Fibroblast of the conjunctiva (primary cell): ENCODE results near the gene KRTAP2-2.
"Not testable (repeated sequence)": the region's sequence is repeated elsewhere in the genome, so short reads cannot be mapped to it uniquely, and the experiment has no call there.

Experiments used
- DNase-seq: peaks from one replicate; pipeline ENCODE4 v3.0.0-alpha.2; 2010; ENCODE audit warnings: low read depth

Gene KRTAP2-2, protein sequence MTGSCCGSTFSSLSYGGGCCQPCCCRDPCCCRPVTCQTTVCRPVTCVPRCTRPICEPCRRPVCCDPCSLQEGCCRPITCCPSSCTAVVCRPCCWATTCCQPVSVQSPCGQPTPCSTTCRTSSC

GRCh38 chr17:41055130-41055529, at the start of gene KRTAP2-2:
Gene KRTAP2-2, minus strand, starts transcription at chr17:41055230. Its CDS starts 19 bp downstream, at chr17:41055211.
- DNase-seq = not testable (repeated sequence)

DNA sequence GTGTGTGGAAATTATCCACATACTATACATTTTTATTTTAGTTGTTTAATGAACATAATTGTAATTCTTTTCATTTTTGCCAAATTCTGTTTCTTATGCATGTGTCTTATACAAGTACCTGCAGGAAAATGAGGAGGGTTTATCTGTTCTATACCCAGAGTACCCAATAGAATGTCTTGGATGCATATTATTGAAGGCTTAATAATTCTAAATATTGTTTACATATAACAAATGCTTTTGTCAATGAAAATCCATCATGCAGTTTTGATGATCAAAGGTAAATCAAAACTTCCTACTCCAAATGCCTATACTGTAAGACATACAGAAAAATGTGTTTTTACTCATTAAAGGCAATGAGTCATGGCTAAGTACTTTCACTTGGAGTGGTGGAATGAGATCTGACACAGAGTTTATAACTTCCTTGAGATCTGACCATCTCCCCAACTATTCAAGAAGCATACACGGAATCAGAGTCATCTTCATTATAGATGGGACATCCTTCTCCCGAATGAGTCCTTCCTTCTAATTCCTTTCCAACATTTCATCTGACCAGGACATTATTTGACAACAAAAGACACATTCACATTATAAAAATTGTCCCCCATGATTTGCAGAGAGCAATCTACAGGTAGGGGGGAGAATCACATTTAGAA, 49.5 kb upstream of the KRTAP2-2 start:
- DNase-seq = not testable (repeated sequence)

- DNase-seq = no peak
Measured at GRCh38 chr17:41103896-41104295, 48.9 kb upstream of the KRTAP2-2 start.

- DNase-seq = no peak
Measured at GRCh38 chr17:41101586-41102259, 46.7 kb upstream of the KRTAP2-2 start, which contains the start of gene KRTAP4-16. Gene KRTAP4-16, minus strand, starts transcription at chr17:41102209. Its CDS starts 0 bp downstream, at chr17:41102209.

DNA sequence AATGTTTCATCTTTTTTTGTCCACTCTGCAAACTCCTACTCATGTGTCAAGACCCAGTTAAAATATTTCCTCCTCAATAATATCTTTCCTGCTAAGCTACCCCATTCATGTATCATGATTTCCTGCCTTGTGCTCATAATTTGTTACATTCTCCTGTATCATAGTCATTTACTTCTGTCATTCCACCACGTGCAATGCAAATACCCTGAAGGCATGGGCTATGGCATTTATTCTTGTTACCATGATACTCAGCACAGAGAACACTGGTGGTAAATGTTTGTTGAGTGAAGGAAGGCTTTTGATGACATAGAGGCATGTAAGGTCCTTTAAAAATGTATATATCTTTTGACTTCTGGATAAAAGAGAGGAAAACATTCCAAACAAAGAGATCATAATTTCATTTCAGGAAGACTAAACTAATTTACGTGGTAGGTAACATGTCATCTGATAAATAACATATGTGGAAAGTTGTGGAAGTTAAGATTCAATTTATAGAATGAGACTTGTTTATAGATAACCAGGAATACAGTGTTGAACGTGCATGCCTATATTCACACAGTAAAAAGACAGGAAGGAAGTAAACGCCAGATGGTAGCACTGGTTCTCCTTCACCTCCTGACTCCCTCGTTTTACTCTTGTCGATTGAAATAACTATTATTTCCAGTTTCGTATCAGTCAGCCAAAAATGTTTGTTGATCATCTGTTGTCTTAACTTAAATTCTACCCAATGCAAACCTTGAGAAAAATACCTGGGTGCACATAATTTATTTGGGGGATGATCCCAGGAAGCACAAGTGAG, 44.9 kb upstream of the KRTAP2-2 start:
- DNase-seq = peak; percentile 49

DNA sequence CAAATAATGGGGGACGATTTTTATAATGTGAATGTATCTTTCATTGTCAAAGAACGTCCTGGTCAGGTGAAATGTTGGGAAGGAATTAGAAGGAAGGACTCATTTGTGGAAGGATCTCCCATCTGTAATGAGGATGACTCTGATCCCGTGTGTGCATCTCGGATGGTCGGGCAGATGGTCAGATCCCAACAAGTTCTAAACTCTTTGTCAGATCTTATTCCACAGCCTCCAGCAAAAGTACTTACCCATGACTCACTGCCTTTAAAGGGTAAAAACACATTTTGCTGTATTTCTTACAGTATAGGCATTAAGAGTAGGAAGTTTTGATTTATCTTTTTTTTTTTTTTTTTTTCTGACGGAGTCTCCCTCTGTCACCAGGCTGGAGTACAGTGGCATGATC, 43.5 kb upstream of the KRTAP2-2 start:
- no peak for DNase-seq

- DNase-seq = no peak
Measured at GRCh38 chr17:41098042-41098441, 43.0 kb upstream of the KRTAP2-2 start, which contains the start of gene KRTAP4-8. Gene KRTAP4-8, minus strand, starts transcription at chr17:41098142. Its CDS starts 58 bp downstream, at chr17:41098084.

DNA sequence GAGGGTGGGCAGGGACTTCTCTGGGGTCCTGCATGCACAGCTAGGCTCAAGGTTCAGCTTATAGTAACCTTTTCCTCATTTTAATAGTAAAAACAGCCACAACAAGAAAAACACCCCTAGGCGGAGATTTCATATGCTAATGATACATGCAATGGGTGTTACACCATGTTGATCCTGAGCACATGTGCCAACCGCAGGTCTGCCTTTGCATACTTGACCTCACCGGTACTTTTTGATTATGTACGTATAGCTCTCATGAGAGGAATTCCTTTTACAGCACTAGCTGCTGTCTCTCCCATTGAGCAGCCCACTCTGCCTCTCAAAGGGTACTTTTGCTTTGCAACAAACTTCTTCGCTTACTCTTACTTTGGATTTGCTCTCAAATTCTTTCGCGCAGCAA, 41.0 kb upstream of the KRTAP2-2 start:
- DNase-seq = no peak

- DNase-seq = not testable (repeated sequence)
Measured at GRCh38 chr17:41088760-41089352, 33.8 kb upstream of the KRTAP2-2 start.

DNA sequence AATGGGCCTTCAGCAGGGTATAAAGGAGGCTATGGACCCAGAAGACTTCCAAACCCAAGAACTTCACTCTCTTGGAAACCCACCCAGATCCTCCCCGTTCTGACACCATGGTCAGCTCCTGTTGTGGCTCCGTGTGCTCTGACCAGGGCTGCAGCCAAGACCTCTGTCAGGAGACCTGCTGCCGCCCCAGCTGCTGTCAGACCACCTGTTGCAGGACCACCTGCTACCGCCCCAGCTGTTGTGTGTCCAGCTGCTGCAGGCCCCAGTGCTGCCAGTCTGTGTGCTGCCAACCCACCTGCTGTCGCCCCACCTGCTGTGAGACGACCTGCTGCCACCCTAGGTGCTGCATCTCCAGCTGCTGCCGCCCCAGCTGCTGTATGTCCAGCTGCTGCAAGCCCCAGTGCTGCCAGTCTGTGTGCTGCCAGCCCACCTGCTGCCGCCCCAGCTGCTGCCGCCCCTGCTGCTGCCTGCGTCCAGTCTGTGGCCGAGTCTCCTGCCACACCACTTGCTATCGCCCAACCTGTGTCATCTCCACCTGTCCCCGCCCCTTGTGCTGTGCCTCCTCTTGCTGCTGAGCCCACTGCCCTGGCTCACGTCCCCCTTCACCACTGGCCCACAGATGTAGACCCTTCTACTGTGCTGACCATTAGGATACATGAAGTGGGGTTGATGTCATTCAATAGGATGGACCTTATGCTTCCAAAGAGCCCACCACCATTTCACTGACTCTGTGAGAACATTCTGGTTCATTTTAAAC, 29.2 kb upstream of the KRTAP2-2 start, which contains the start of gene KRTAP4-7:
KRTAP4-7 (plus strand) TSS at position 51 of the 757 bp plus-strand sequence; CDS start at position 108, 57 bp downstream.
- not testable (repeated sequence) for DNase-seq

DNA sequence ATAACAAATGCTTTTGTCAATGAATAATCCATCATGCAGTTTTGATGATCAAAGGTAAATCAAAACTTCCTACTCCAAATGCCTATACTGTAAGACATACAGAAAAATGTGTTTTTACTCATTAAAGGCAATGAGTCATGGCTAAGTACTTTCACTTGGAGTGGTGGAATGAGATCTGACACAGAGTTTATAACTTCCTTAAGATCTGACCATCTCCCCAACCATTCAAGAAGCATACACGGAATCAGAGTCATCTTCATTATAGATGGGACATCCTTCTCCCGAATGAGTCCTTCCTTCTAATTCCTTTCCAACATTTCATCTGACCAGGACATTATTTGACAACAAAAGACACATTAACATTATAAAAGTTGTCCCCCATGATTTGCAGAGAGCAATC, 28.4 kb upstream of the KRTAP2-2 start:
- not testable (repeated sequence) for DNase-seq

GRCh38 chr17:41082626-41083025, 27.6 kb upstream of the KRTAP2-2 start:
- DNase-seq = no peak

DNA sequence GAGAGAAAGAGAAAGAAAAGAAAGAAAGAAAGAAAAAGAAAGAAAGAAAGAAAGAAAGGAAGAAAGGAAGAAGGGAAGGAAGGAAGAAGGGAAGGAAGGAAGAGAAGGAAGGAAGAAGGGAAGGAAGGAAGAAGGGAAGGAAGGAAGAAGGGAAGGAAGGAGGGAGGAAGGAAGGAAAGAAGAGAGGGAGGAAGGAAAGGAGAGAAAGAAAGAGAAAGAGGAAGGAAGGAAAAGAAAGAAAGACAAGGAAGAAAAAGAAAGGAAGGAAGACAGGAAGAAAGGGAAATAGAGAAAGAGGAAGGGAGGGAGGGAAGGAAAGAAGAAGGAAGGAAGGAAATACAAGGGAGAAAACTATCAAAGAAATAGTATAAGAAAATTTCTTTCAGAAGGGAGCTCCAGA, 21.8 kb upstream of the KRTAP2-2 start:
- no peak for DNase-seq

DNA sequence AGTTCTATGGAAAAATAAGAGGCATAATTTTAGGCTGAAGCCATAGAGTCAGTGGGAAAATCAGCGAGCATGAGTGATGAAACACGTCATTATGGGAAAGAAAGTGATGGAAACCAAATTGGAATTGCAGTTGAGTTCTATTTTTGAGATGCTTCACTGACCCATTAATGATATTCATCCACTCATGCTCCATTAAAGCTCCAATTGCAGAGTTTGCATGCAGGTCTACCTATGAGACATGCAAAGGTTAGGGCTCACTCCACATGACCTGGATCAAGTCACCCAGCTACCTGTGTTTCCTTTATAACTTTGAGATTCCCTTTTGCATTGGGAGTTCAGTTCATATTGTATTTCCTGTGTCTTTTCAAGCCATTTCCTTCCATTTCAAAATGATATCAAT, 18.6 kb upstream of the KRTAP2-2 start:
- DNase-seq = no peak

DNA sequence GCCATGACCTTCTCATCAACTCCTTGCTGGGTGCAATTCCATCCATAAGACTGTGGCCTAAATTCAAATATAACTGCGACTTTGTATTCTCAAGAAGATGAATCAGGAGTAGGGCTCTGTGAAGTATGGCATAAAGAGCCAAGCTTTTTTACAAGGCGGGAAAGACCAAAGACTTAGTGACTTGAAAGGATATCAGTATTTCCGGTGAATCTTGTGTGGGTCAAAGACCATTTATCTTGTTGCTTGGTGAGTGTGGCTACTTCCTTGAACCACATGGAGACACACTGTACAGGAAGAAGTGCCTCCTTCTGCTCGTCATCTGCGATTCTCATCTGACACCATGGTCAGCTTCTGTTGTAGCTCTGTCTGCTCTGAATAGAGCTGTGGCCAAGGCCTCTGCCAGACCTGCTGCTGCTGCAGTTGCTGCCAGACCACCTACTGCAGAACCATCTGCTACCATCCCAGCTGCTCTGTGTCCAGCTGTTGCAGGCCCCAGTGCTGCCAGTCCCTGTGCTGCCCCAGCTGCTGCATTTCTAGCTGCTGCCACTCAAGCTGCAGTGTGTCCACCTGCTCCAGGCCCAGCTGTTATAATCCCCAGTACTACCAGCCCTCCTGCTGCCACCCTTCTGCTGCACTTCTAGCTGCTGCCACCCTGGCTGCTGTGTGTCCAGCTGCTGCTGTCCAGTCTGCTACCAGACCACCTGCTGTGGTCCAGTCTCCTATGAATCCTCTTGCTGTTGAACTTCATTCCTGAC, 16.8 kb upstream of the KRTAP2-2 start:
- no peak for DNase-seq

DNA sequence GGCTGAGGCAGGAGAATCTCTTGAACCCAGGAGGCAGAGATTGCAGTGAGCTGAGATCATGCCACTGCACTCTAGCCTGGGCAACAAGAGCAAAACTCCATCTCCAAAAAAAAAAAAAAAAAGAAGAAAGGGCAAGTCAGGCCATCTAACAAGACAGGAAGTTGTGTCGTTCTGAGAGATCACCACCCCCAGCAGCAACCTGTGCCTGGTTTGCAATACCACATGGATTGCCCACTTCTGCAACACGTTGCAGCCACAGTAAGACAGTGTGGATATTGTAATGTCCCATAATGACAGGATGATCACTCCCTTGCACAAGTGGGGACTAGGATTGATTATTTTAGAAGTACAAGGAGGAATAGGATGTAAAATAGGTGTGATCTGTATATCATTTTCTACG, 14.0 kb upstream of the KRTAP2-2 start:
- DNase-seq = no peak

GRCh38 chr17:41067281-41067680, 12.3 kb upstream of the KRTAP2-2 start:
- DNase-seq = peak; percentile 59

DNA sequence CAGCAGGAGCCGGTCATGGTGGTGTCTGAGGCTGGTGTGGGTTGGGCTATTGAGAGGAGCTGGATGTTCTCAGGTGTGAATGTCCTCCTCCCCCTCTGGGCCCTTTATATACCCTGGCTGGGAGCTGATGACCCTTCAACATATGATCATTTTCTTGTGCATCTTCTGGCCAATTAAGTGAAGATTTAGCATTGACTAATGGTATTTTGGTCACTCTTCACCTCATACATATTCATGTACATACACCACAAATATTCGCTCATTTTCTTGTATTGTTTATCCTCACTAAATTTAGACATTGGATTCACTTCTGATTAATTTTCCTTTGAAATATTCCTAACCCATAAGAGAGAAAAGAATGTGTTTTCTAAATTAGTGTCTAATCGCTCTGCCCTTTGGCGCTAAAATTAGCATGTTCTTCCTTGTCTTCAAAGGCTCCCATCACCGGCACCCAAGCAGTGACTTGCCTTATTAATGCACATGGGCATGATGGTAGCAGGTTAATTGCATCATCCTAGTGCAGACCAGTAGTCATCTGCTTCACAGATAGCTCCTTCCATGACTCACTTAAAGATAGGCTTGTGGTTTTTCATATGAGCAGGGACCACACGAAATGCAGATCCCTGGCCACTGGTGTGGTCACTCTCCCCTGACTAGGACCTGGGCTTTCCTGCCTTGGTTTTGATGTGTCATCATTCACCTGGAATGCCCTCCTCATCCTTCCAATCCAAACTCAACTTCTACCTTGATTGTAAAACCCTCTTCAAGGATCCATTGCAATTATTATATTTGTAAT, 11.0 kb upstream of the KRTAP2-2 start, which contains the start of gene KRTAP2-4:
KRTAP2-4 (minus strand) TSS at position 51 of the 796 bp plus-strand sequence; CDS start at position 17, 34 bp downstream.
- no peak for DNase-seq

DNA sequence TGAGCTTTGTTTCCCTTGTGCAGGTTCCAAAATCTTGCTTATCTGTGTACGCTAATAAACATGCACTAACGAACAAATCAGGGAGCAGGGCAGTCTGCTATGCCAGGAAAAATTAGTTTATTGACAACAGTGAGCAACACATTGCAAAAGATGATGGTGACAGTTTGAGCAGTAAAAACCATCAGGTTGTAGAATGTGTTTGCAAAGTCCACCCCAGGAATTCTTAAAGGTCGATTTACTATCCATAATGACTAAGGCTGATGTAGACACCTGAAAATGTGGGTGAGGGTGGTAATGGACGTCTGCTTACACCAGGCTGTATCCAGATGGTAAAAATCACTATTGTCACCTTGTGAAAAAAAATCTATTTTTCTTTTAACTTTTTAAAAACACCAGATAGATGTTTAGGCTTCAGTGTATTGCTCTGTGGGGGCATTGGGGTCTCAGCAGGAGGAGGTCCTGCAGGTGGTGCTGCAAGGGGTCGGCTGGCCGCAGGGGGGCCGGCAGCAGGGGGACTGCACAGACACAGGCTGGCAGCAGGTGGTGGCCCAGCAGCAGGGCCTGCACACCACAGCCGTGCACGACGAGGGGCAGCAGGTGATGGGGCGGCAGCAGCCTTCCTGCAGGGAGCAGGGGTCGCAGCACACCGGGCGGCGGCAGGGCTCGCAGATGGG, 10.1 kb upstream of the KRTAP2-2 start:
- not testable (repeated sequence) for DNase-seq
